DND-41 (cell line): ENCODE measurements around the gene TMEM69.

Experiments
- ATAC-seq: fragments of 200-7000 bp; cut with Tn5 transposase; 3 replicates; pipeline ENCODE4 v1.9.1; 2021; ENCODE audit warnings: low read depth; ENCODE audit not compliant: insufficient read depth
- DNase-seq: peaks from one replicate; pipeline ENCODE4 v3.0.0-alpha.2; 2020
- H2AFZ ChIP-seq: 2 replicates; pipeline ENCODE4 v1.6.0; 2012; ENCODE audit warnings: low read depth, low read length
- H3K27ac ChIP-seq: 2 replicates; pipeline ENCODE4 v1.5.1; 2012; ENCODE audit warnings: low read length, inconsistent platforms
- H3K27me3 ChIP-seq: fragments of 200-600 bp; sonication (generic); 2 replicates; pipeline ENCODE4 v1.6.0; 2012; ENCODE audit warnings: low read length, mild to moderate bottlenecking, inconsistent platforms; ENCODE audit not compliant: insufficient read depth, poor library complexity
- H3K36me3 ChIP-seq: 2 replicates; pipeline ENCODE4 v1.5.1; 2012; ENCODE audit warnings: low read length, inconsistent platforms; ENCODE audit not compliant: insufficient read depth
- H3K4me1 ChIP-seq: 2 replicates; pipeline ENCODE4 v1.5.1; 2012; ENCODE audit warnings: mild to moderate bottlenecking, low read length; ENCODE audit not compliant: insufficient read depth
- H3K4me2 ChIP-seq: 2 replicates; pipeline ENCODE4 v1.6.0; 2012; ENCODE audit warnings: mild to moderate bottlenecking, moderate library complexity, low read length, inconsistent platforms; ENCODE audit not compliant: insufficient read depth
- H3K4me3 ChIP-seq, 2 experiments: fragments of 200-600 bp in 1 of 2; shearing (Covaris generic) in 1 of 2; 2 replicates each; pipeline ENCODE4 v1.5.1; 2012 to 2016; ENCODE audit warnings: inconsistent platforms in 2 of 2, low read length in 2 of 2, mild to moderate bottlenecking in 2 of 2, low read depth in 1 of 2, moderate library complexity in 1 of 2
- H3K79me2 ChIP-seq: 2 replicates; pipeline ENCODE4 v1.6.0; 2012; ENCODE audit warnings: low read length, inconsistent platforms; ENCODE audit not compliant: insufficient read depth
- H3K9ac ChIP-seq: 2 replicates; pipeline ENCODE4 v1.6.0; 2012; ENCODE audit warnings: low read depth, mild to moderate bottlenecking, inconsistent platforms, low read length, moderate library complexity
- H3K9me3 ChIP-seq: 2 replicates; pipeline ENCODE4 v1.5.1; 2012; ENCODE audit warnings: low read length, moderate library complexity, mild to moderate bottlenecking, inconsistent platforms; ENCODE audit not compliant: insufficient read depth, severe bottlenecking
- H4K20me1 ChIP-seq: 2 replicates; pipeline ENCODE4 v1.6.0; 2012; ENCODE audit warnings: low read length; ENCODE audit not compliant: insufficient read depth
- CTCF ChIP-seq: IDR thresholded peaks from 2 replicates; pipeline ENCODE4 v1.5.1; 2012; ENCODE audit warnings: borderline replicate concordance, low read length, moderate library complexity, mild to moderate bottlenecking; ENCODE audit not compliant: poor library complexity, severe bottlenecking; ENCODE audit errors: extremely low read depth
- EZH2 ChIP-seq: IDR thresholded peaks from 3 replicates; pipeline ENCODE4 v1.6.1; 2012; ENCODE audit warnings: borderline replicate concordance, low read depth, mild to moderate bottlenecking, moderate library complexity, low read length, inconsistent platforms; ENCODE audit not compliant: severe bottlenecking

Gene TMEM69

GRCh38 chr1:45654540-45655280 is 33.3 kb upstream of the TMEM69 start:
- H4K20me1 ChIP-seq = peaks cover 16% of the 10 kb centered on the region; the same call in 1 of the 2 replicates
- no peaks in the 10 kb centered on the region for H3K27me3 ChIP-seq
- no peak overlapping the region for H3K4me2 ChIP-seq
- TF ChIP-seq EZH2 = no peak
- TF ChIP-seq CTCF = no peak
- no peak overlapping the region for H3K27ac ChIP-seq
- H3K4me1 ChIP-seq = no peaks in the 10 kb centered on the region
- no peak overlapping the region for H3K4me3 ChIP-seq
- H3K79me2 ChIP-seq = peaks cover 57% of the 10 kb centered on the region
- H3K9ac ChIP-seq = no peak overlapping the region
- no peaks in the 10 kb centered on the region for H3K9me3 ChIP-seq
- no peak overlapping the region for H2AFZ ChIP-seq
- no peak for DNase-seq
- H3K36me3 ChIP-seq = peaks cover 99% of the 10 kb centered on the region
- ATAC-seq = no peak

- Histone ChIP-seq H4K20me1 (peaks cover 31% of the 10 kb centered on the region), H3K9ac (no peak overlapping the region)
- no peak for ATAC-seq
These were observed 31.3 kb upstream of the TMEM69 start for GRCh38 chr1:45656573-45657226.

GRCh38 chr1:45658171-45658570 is 29.8 kb upstream of the TMEM69 start:
- ATAC-seq = no peak

More at GRCh38 chr1:45656573-45657226, 31.3 kb upstream of the TMEM69 start:
- H3K79me2 ChIP-seq = peaks cover 61% of the 10 kb centered on the region
- no peak overlapping the region for H2AFZ ChIP-seq
- no peak overlapping the region for H3K4me2 ChIP-seq
- no peak for TF ChIP-seq EZH2
- TF ChIP-seq CTCF = no peak
- H3K36me3 ChIP-seq = peaks cover 99% of the 10 kb centered on the region
- H3K4me3 ChIP-seq = no peak overlapping the region
- H3K4me1 ChIP-seq = no peaks in the 10 kb centered on the region
- no peak for DNase-seq
- no peaks in the 10 kb centered on the region for H3K27me3 ChIP-seq
- no peaks in the 10 kb centered on the region for H3K9me3 ChIP-seq
- H3K27ac ChIP-seq = no peak overlapping the region

More at GRCh38 chr1:45658171-45658570, 29.8 kb upstream of the TMEM69 start:
- Histone ChIP-seq H3K9me3 (no peaks in the 10 kb centered on the region), H2AFZ (no peak overlapping the region), H3K9ac (no peak overlapping the region), H4K20me1 (peaks cover 41% of the 10 kb centered on the region), H3K27ac (no peak overlapping the region), H3K4me2 (no peak overlapping the region), H3K36me3 (peaks cover 87% of the 10 kb centered on the region), H3K4me1 (no peaks in the 10 kb centered on the region), H3K79me2 (peaks cover 67% of the 10 kb centered on the region), H3K27me3 (no peaks in the 10 kb centered on the region), H3K4me3 (no peak overlapping the region)
- DNase-seq = no peak
- TF ChIP-seq CTCF (no peak), EZH2 (no peak)
